H1 (cell line): Measurements from ENCODE around the gene BIRC2. TPM values are rescaled to one million over a fixed set of nuclear protein-coding genes. Genes with fewer than 3 reads are reported as not detected.

Experiments used
- GTF2F1 ChIP-seq: IDR thresholded peaks from 2 replicates; pipeline ENCODE4 v1.6.1; 2012; ENCODE audit warnings: low read depth, low read length, improper control_type of control experiment, borderline replicate concordance
- SAP30 ChIP-seq: fragments of 300-600 bp; sonication (generic); IDR thresholded peaks from 2 replicates; pipeline ENCODE4 v1.7.1; 2012; ENCODE audit warnings: low read length, moderate library complexity, mild to moderate bottlenecking, inconsistent platforms; ENCODE audit not compliant: insufficient read depth, insufficient replicate concordance
- SUZ12 ChIP-seq: fragments of 200-600 bp; sonication (generic); IDR thresholded peaks from 2 replicates; pipeline ENCODE4 v1.6.1; 2012; ENCODE audit warnings: mild to moderate bottlenecking, inconsistent platforms, low read length, moderate library complexity, mixed read lengths
- TBP ChIP-seq: IDR thresholded peaks from 2 replicates; pipeline ENCODE4 v1.6.1; 2011; ENCODE audit warnings: low read depth, low read length, improper control_type of control experiment
- polyA plus RNA-seq, 7 experiments: library from polyadenylated mRNA; depleted of rRNA in 3 of 7; stranded (reverse) in 5 of 7; unstranded in 2 of 7; fragments of >200 nt in 5 of 7; fragments of 200-250 nt in 2 of 7; gene quantifications; 1 replicate in 5 of 7; 2 replicates in 1 of 7; 4 replicates in 1 of 7; pipeline versions ENCODE4 v1.2.1 to v1.2.3, GENCODE V29; 2011 to 2013; ENCODE audit warnings: missing spikeins in 2 of 7, mixed read lengths in 2 of 7
- total RNA-seq: library from RNA; stranded (reverse); fragmentation: NEBNext Ultra II Directional; extraction: Animal tissue kit (Norgen Biotek cat#: 25700); gene quantifications from 2 replicates; pipeline ENCODE4 v1.2.1, GENCODE V29; 2021

The BIRC2 gene
- total and polyA plus RNA-seq, 2 of the 8 experiments (the other 6 are each of a cell fraction or from before 2014, with no cell fraction given), result 18.4 to 24.7 TPM

DNA sequence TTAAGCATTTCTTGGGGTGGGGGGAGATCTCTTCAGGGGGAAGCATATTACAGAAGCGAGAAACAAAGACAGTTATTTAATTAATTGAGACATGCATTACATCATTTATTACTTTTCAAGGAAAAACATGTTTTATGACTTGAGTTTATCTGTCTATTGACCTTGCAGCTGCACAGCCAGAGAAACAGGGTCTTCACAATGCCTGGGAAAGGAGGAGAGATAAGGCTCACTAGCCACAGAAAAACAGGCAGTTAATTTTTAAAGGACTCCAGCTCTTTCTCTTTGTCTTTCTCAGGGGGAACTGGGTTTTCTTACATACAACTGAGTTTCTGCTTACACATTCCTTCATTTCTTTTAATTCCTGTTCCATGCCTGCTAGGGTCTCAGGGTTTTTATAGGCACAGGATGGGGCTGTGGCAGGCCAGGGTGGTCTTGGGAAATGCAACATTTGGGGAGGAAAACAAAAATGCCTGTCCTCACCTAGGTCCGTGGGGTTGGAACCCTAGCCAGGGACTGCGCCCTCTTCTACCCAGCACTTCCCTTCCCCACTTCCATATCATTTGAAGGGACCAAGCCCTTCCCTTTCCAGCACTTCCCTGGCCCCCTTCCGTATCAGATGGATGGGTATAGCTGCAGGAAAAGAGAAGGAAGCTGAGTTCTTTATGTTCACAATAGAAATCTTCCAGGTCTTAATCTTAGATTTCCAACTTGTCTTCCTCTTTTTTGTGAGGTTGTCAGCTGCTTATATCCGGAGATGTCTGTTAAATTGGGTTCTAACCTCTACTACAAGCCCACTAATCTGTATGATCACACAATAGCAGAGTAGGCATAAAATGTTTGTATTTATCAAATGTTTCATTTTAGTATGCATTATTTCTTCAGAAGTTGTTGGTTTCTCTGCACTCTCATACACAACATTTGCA, 38.3 kb downstream of the BIRC2 start (continued):
- TF ChIP-seq SAP30 (no peak), SUZ12 (no peak), GTF2F1 (no peak), TBP (no peak)
